Suprapubic skin (tissue), 4 donors: ENCODE measurements around the gene ARMH1. TPM values are rescaled to one million over a fixed set of nuclear protein-coding genes. Genes with fewer than 3 reads are reported as not detected.
A peak's percentile ranks its signal among the peaks of the same experiment; 100 is the strongest.

ENCODE experiments used
- DNase-seq, 2 donors: peaks; one replicate each; pipeline ENCODE4 v3.0.0-alpha.2; 2019; ENCODE audit warnings: low spot score in 2 of 2
- H3K27ac ChIP-seq: fragments of 200-600 bp; sonication (generic); one replicate; pipeline ENCODE4 v1.5.1; 2019
- H3K27me3 ChIP-seq: fragments of 200-600 bp; sonication (generic); one replicate; pipeline ENCODE4 v1.5.1; 2019
- H3K36me3 ChIP-seq: fragments of 200-600 bp; sonication (generic); one replicate; pipeline ENCODE4 v1.5.1; 2019
- H3K4me1 ChIP-seq: fragments of 200-600 bp; sonication (generic); one replicate; pipeline ENCODE4 v1.5.1; 2019
- H3K4me3 ChIP-seq: fragments of 200-600 bp; sonication (generic); one replicate; pipeline ENCODE4 v1.5.1; 2019; ENCODE audit warnings: mild to moderate bottlenecking
- H3K9me3 ChIP-seq: fragments of 200-600 bp; sonication (generic); one replicate; pipeline ENCODE4 v1.5.1; 2019
- EP300 ChIP-seq: sonication (generic); formaldehyde crosslinking; IDR thresholded peaks from one replicate; pipeline ENCODE4 v1.6.1; 2017; ENCODE audit warnings: antibody characterized with exemption
- POLR2A ChIP-seq, 2 donors: fragments of 450-650 bp; IDR thresholded peaks; one replicate each; pipeline ENCODE4 v1.6.1; 2017; ENCODE audit warnings: antibody characterized with exemption in 2 of 2, mild to moderate bottlenecking in 2 of 2, moderate library complexity in 2 of 2
- POLR2AphosphoS5 ChIP-seq, 3 donors: sonication (generic); formaldehyde crosslinking; IDR thresholded peaks; one replicate each; pipeline ENCODE4 v1.6.1; 2017; ENCODE audit warnings: antibody characterized with exemption in 3 of 3
- WGBS: methylation state at CpG from one replicate; pipeline ENCODE4 v1.1.5; 2018; 5-methylcytosine and 5-hydroxymethylcytosine counted together
- total RNA-seq, 4 donors: library from RNA; depleted of rRNA; stranded (reverse); fragments of >200 nt; gene quantifications; one replicate each; pipeline ENCODE4 v1.1.0, GENCODE V29; 2016
- TF ChIP-seq, protein P1 (sequence below), 2 donors: fragments of 200-600 bp in 1 of 2; fragments of 450-650 bp in 1 of 2; sonication (generic) in 1 of 2; IDR thresholded peaks; one replicate each; pipeline ENCODE4 v1.5.1; 2016 to 2019; ENCODE audit warnings: antibody characterized with exemption in 2 of 2, mild to moderate bottlenecking in 1 of 2, moderate library complexity in 1 of 2

ARMH1 gene
- total RNA-seq, 4 donors from 2014 or later = 0.80 to 5.0 (median 1.4) TPM

DNA sequence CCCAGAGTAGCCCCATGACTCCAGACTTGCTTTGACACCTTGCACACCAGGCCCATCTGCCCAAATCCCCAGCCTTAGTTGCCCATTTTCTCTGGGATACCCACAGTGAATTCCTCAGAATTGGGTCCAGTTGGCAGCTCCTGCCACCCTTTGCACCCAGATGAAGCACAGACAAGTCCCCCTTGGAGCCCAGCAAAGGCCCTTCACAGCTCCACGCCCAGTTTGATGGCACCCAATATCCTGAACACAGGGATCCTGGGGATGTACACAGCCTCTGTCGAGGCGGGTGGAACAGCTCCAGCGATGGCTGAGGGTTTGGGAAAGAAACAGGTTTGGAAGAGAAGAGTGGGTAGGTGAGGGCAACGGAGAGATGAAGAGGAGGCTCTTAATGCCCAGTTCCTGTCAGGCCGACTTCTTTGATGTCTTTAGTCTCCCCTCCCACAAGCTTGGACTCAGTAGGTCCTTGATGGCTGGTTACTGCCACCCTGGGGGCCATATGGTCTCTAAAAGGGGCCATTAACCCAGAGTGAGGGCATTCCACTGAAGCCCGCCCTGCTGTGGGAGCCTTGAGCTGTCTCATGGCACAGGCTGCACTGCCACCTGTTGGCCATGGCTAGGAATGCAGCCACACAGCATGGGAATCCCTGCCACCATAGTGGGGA, 21.9 kb upstream of the ARMH1 start:
- Histone ChIP-seq H3K36me3 (peaks cover 52% of the 10 kb centered on the region), H3K4me3 (no peak overlapping the region), H3K27ac (no peak overlapping the region), H3K4me1 (no peaks in the 10 kb centered on the region), H3K9me3 (no peaks in the 10 kb centered on the region), H3K27me3 (no peaks in the 10 kb centered on the region)
- TF ChIP-seq EP300 (no peak), POLR2AphosphoS5 (IDR thresholded peaks at IDR 0.05) (no peak), POLR2A (IDR thresholded peaks at IDR 0.05) (no peak)
- TF ChIP-seq, protein P1, sequence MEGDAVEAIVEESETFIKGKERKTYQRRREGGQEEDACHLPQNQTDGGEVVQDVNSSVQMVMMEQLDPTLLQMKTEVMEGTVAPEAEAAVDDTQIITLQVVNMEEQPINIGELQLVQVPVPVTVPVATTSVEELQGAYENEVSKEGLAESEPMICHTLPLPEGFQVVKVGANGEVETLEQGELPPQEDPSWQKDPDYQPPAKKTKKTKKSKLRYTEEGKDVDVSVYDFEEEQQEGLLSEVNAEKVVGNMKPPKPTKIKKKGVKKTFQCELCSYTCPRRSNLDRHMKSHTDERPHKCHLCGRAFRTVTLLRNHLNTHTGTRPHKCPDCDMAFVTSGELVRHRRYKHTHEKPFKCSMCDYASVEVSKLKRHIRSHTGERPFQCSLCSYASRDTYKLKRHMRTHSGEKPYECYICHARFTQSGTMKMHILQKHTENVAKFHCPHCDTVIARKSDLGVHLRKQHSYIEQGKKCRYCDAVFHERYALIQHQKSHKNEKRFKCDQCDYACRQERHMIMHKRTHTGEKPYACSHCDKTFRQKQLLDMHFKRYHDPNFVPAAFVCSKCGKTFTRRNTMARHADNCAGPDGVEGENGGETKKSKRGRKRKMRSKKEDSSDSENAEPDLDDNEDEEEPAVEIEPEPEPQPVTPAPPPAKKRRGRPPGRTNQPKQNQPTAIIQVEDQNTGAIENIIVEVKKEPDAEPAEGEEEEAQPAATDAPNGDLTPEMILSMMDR (IDR thresholded peaks at IDR 0.05) = peak; percentile 87 to 94
- WGBS = 56% methylated on average over 7 of the region's 7 CpGs
- DNase-seq = peak; percentile 85 to 87

DNA sequence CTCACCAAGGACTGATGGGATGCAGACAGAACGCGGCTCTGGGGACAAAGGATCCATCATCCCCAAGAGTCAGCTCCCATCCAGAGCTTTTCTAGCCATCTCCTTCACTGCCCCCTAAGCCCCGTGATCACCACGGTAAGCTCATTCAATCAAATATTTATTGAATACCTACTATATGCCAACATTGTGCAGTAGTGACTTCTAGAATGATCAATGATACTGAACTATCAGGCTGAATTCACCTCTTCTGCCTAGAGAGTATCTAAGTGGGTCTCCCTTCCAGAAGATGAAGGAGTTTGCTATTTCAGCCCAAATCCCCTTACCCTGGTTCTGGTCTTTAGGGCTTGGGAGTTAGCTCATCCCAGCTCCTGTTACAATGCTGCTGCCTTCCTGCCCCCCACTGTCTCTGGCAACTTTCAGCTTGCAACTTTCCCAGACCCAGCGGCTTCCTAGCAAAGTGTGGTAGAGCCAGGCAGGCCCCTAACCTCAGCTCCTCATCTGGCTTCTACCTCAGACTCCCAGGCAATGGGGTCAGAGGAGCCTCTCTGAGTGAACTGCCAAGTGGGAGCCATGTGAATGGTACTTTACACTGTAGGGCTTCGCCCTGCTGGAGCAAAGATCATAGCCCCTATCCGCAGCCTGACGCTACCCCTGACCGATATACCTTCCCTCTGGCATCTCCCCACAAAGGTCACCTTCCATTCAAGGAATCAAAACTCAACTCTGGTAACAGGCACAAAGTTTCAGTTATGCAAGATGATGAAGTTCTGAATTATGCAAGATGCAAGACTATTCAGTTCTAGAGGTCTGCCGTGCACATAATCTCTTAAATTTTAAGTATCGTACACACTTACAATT, 21.2 kb upstream of the ARMH1 start:
- Histone ChIP-seq H3K9me3 (no peaks in the 10 kb centered on the region), H3K36me3 (peaks cover 49% of the 10 kb centered on the region), H3K4me3 (no peak overlapping the region), H3K27me3 (no peaks in the 10 kb centered on the region), H3K27ac (no peak overlapping the region), H3K4me1 (no peaks in the 10 kb centered on the region)
- TF ChIP-seq POLR2AphosphoS5 (IDR thresholded peaks at IDR 0.05) (no peak), EP300 (no peak), POLR2A (IDR thresholded peaks at IDR 0.05) (no peak)
- TF ChIP-seq, protein P1 (IDR thresholded peaks at IDR 0.05) = no peak
- 71% methylated on average over 11 of the region's 11 CpGs for WGBS
- DNase-seq = no peak

DNA sequence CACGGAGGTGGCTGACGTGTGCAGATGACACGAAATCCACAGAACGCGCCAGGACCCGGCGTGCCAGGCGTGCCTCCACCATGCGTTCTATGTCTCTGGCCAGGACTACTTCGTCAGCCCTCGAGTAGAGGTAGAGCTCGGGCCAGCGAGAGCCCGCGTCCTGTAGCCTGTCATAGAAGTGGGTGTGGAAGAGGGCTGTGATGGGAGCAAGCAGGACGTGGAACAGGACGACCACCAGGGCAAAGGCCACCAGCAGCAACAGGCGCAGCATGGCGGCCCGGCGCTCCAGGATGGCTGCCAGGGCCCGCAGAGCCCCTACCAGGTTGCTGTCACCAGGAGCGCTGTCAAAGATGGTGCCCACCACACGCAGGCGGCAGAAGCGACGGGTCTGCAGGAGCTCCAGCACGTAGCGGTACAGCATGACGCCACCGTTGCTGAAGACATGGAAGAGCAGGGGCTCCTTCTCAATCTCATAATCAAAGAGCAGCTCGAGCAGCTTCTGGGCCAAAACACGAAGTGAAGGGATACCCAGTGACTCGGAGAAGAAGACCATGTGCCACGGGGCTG, 19.8 kb upstream of the ARMH1 start:
- H3K4me3 ChIP-seq = no peak overlapping the region
- TF ChIP-seq POLR2A (IDR thresholded peaks at IDR 0.05) = no peak
- H3K27me3 ChIP-seq = no peaks in the 10 kb centered on the region
- H3K27ac ChIP-seq = no peak overlapping the region
- no peaks in the 10 kb centered on the region for H3K9me3 ChIP-seq
- peaks cover 36% of the 10 kb centered on the region for H3K36me3 ChIP-seq
- WGBS = 94% methylated on average over 31 of the region's 35 CpGs
- H3K4me1 ChIP-seq = no peaks in the 10 kb centered on the region
- no peak for DNase-seq

DNA sequence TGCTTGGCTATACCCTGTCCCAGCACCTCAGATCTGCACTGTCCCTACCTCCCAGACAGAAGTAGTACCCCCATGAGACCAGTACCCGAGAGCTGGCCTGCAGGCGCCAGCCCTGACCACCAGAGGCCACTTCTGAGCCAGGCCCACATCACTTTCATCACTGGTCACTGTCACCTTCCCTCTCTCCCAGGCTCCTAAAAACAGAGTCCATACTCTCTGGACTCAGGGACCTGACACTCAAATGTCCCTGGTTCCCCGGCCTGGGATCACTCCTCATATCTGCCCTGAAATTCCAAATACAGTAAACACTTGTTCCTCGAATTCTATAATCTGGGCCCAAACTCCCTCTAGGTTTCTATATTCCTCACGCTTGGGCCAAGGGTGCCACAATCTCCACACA, 18.9 kb upstream of the ARMH1 start:
- Histone ChIP-seq H3K36me3 (peaks cover 27% of the 10 kb centered on the region), H3K27ac (no peak overlapping the region), H3K4me1 (peaks cover 6% of the 10 kb centered on the region), H3K4me3 (no peak overlapping the region), H3K27me3 (no peaks in the 10 kb centered on the region), H3K9me3 (no peaks in the 10 kb centered on the region)
- 83% methylated on average over 5 of the region's 5 CpGs for WGBS
- DNase-seq = no peak
- TF ChIP-seq POLR2A (IDR thresholded peaks at IDR 0.05) (no peak), POLR2AphosphoS5 (IDR thresholded peaks at IDR 0.05) (no peak), EP300 (no peak)
- TF ChIP-seq, protein P1 (IDR thresholded peaks at IDR 0.05) = peak in 1 of 2 donors; percentile 51

DNA sequence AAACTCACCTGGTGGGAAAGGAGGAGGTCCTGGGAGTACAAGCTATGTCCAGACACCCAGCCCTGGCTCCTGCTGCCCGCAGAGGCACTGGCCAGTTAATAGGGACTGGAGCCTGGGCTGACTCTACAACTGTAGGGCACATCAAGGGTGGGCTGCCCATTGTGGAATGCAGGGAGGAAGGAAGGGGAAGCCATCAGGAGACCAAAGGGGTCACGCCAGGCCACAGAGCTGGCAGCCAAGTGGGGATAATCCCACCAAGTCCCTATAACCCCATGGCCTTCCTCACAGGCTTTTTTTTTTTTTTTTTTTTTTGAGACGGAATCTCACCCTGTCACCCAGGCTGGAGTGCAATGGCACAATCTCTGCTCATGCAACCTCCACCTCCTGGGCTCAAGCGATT, 14.9 kb upstream of the ARMH1 start:
- Histone ChIP-seq H3K4me1 (peaks cover 6% of the 10 kb centered on the region), H3K36me3 (peaks cover 9% of the 10 kb centered on the region), H3K27ac (no peak overlapping the region), H3K27me3 (no peaks in the 10 kb centered on the region), H3K4me3 (no peak overlapping the region), H3K9me3 (no peaks in the 10 kb centered on the region)
- DNase-seq = no peak
- TF ChIP-seq POLR2AphosphoS5 (IDR thresholded peaks at IDR 0.05) = no peak
- TF ChIP-seq, protein P1 (IDR thresholded peaks at IDR 0.05) = no peak
- no peak for TF ChIP-seq POLR2A (IDR thresholded peaks at IDR 0.05)
- TF ChIP-seq EP300 = no peak
- WGBS = 94% methylated on average over 4 of the region's 4 CpGs
